Measurements from ENCODE around the gene SF3A1. TPM values are rescaled to one million over a fixed set of nuclear protein-coding genes. Genes with fewer than 3 reads are reported as not detected.

Gene SF3A1
- total and polyA plus RNA-seq, 4 donors, result 15.8 to 157 (median 45.1) TPM

DNA sequence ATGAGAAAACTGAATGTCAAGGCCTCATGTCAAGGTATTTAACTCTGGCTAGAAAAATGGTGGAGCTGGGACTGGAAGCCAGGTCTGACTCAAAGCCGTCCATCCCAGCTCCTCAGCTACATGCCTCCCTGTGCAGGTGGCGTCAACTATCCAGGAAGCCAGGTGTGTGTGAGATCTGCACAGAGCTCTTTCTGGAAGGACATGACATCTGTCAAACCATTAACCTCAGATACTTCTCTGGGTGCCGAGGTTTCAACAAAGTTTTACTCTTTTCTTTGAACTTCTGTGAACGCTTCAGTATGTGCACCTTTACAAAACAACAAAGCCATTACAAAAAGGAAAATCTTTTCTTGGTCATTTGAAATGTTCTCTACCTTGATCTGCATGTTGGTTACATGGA lies 60.4 kb downstream of the SF3A1 start:
- H3K9ac ChIP-seq (ENCODE audit: insufficient read depth in 1 of 2, low read length in 2 of 2), result no peak overlapping the region
- no peak for TF ChIP-seq CTCF (IDR thresholded peaks at IDR 0.05; ENCODE audit: control extremely low read depth, extremely low read depth)
- H3K4me1 ChIP-seq (ENCODE audit: control insufficient read depth in 5 of 5, insufficient read depth in 5 of 5, low read length in 5 of 5), result peaks cover 3 to 30% (median 9%) of the 10 kb centered on the region in 5 donors
- ATAC-seq (ENCODE audit: insufficient read depth, low FRiP score) (no peak), DNase-seq (no peak)
- H3K27me3 ChIP-seq (ENCODE audit: control insufficient read depth in 3 of 3, insufficient read depth in 3 of 3, low read length in 2 of 3), result no peaks in the 10 kb centered on the region
- H3K9me3 ChIP-seq (ENCODE audit: control insufficient read depth in 4 of 4, insufficient read depth in 3 of 4, low read length in 3 of 4), result no peaks in the 10 kb centered on the region
- WGBS, 2 donors, result 92 to 94% methylated on average over 4 of the region's 4 CpGs
- H3K36me3 ChIP-seq (ENCODE audit: control insufficient read depth in 4 of 4, insufficient read depth in 4 of 4, low read length in 4 of 4), result peaks cover 0 to 55% (median 35%) of the 10 kb centered on the region in 4 donors
- H3K27ac ChIP-seq (ENCODE audit: low read depth in 1 of 2, low read length in 1 of 2), result peak overlapping the region in 1 of 2 donors; percentile 21
- no peak overlapping the region for H3K4me3 ChIP-seq

DNA sequence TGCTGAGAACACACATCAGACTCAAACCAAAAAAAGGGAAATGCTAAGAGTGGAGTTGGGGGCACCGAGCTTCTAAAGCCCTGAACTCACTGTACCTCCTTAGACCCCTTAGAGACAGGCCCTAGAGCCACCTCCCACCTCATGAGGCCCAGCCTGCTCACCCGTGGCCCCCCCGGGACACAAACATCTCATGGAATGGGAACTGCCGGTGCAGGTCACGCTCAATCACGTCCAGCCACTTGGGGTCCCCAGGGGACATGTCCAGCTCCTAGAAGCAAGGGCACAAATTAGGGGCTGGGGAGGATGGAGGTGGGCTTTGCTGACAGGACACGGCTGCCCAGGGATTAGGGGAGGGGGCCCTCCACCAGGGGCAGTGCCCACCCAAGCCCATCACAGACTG lies 61.1 kb downstream of the SF3A1 start:
- Histone ChIP-seq H3K4me3 (no peak overlapping the region), H3K36me3 (ENCODE audit: control insufficient read depth in 4 of 4, insufficient read depth in 4 of 4, low read length in 4 of 4) (peaks cover 0 to 53% (median 34%) of the 10 kb centered on the region in 4 donors), H3K9ac (ENCODE audit: insufficient read depth in 1 of 2, low read length in 2 of 2) (no peak overlapping the region), H3K4me1 (ENCODE audit: control insufficient read depth in 5 of 5, insufficient read depth in 5 of 5, low read length in 5 of 5) (peaks cover 3 to 32% (median 17%) of the 10 kb centered on the region in 5 donors), H3K9me3 (ENCODE audit: control insufficient read depth in 4 of 4, insufficient read depth in 3 of 4, low read length in 3 of 4) (no peaks in the 10 kb centered on the region), H3K27ac (ENCODE audit: low read depth in 1 of 2, low read length in 1 of 2) (peak overlapping the region in 1 of 2 donors; percentile 12), H3K27me3 (ENCODE audit: control insufficient read depth in 3 of 3, insufficient read depth in 3 of 3, low read length in 2 of 3) (no peaks in the 10 kb centered on the region)
- TF ChIP-seq CTCF (IDR thresholded peaks at IDR 0.05; ENCODE audit: control extremely low read depth, extremely low read depth), result no peak
- no peak for DNase-seq
- WGBS, 2 donors, result 79 to 88% methylated on average over 7 of the region's 7 CpGs
- no peak for ATAC-seq (ENCODE audit: insufficient read depth, low FRiP score)

DNA sequence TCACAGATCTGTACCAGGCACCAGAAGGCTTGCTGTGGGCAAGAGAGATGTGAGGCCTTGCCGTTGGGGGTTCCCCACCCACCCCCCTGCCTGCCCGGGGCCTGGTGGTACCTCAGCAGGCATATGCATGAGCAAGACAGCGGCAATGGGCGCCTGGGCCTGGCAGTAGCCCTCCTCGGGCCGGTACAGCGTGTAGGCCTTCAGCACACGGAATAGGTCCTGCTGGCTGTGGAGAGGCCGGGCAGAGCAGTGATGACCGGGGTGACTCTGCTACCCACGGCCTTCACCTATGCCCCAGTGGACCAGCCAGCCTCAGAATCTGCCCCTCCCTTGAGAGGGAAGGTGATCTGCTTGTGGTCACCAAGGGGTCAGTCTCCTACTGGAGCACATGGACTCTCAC lies 61.9 kb downstream of the SF3A1 start:
- H3K9me3 ChIP-seq (ENCODE audit: control insufficient read depth in 4 of 4, insufficient read depth in 3 of 4, low read length in 3 of 4), result no peaks in the 10 kb centered on the region
- no peak for TF ChIP-seq CTCF (IDR thresholded peaks at IDR 0.05; ENCODE audit: control extremely low read depth, extremely low read depth)
- no peak for ATAC-seq (ENCODE audit: insufficient read depth, low FRiP score)
- H3K27me3 ChIP-seq (ENCODE audit: control insufficient read depth in 3 of 3, insufficient read depth in 3 of 3, low read length in 2 of 3), result no peaks in the 10 kb centered on the region
- peaks cover 0 to 52% (median 32%) of the 10 kb centered on the region in 4 donors for H3K36me3 ChIP-seq (ENCODE audit: control insufficient read depth in 4 of 4, insufficient read depth in 4 of 4, low read length in 4 of 4)
- H3K4me3 ChIP-seq, result no peak overlapping the region
- DNase-seq, result no peak
- H3K4me1 ChIP-seq (ENCODE audit: control insufficient read depth in 5 of 5, insufficient read depth in 5 of 5, low read length in 5 of 5), result peaks cover 3 to 37% (median 24%) of the 10 kb centered on the region in 5 donors
- 96% methylated on average over 11 of the region's 11 CpGs for WGBS, 2 donors
- no peak overlapping the region for H3K27ac ChIP-seq (ENCODE audit: low read depth in 1 of 2, low read length in 1 of 2)
- no peak overlapping the region for H3K9ac ChIP-seq (ENCODE audit: insufficient read depth in 1 of 2, low read length in 2 of 2)

GRCh38 chr22:30294066-30294465 lies 62.6 kb downstream of the SF3A1 start:
- Histone ChIP-seq H3K27me3 (ENCODE audit: control insufficient read depth in 3 of 3, insufficient read depth in 3 of 3, low read length in 2 of 3) (no peaks in the 10 kb centered on the region), H3K36me3 (ENCODE audit: control insufficient read depth in 4 of 4, insufficient read depth in 4 of 4, low read length in 4 of 4) (peaks cover 0 to 48% (median 31%) of the 10 kb centered on the region in 4 donors), H3K9me3 (ENCODE audit: control insufficient read depth in 4 of 4, insufficient read depth in 3 of 4, low read length in 3 of 4) (no peaks in the 10 kb centered on the region), H3K9ac (ENCODE audit: insufficient read depth in 1 of 2, low read length in 2 of 2) (no peak overlapping the region), H3K4me1 (ENCODE audit: control insufficient read depth in 5 of 5, insufficient read depth in 5 of 5, low read length in 5 of 5) (peaks cover 3 to 37% (median 26%) of the 10 kb centered on the region in 5 donors), H3K27ac (ENCODE audit: low read depth in 1 of 2, low read length in 1 of 2) (no peak overlapping the region), H3K4me3 (no peak overlapping the region)
- no peak for TF ChIP-seq CTCF (IDR thresholded peaks at IDR 0.05; ENCODE audit: control extremely low read depth, extremely low read depth)
- DNase-seq (no peak), ATAC-seq (ENCODE audit: insufficient read depth, low FRiP score) (no peak)
- 96 to 98% methylated on average over 9 of the region's 9 CpGs for WGBS, 2 donors
